B cell (primary cell): ENCODE measurements around the gene CSTF3. TPM values are rescaled to one million over a fixed set of nuclear protein-coding genes. Genes with fewer than 3 reads are reported as not detected.

Experiments
- ATAC-seq: fragments of 200-7000 bp; cut with Tn5 transposase; one replicate; pipeline ENCODE4 v1.10.0; 2021; ENCODE audit warnings: low read depth, mild to moderate bottlenecking, moderate number of reproducible peaks, moderate library complexity
- CTCF ChIA-PET: fragments of 350-600 bp; sonication (Branson Sonifier 250); formaldehyde crosslinking; loops from one replicate; lab custom pipeline; 2021; ENCODE audit warnings: antibody characterized with exemption, inconsistent platforms; lab: Charles Lee
- POLR2A ChIA-PET: fragments of 350-600 bp; sonication (Branson Sonifier 250); formaldehyde crosslinking; loops from one replicate; lab custom pipeline; 2021; ENCODE audit warnings: antibody characterized with exemption; lab: Charles Lee
- DNase-seq: peaks from one replicate; pipeline ENCODE4 v3.0.0; 2013
- H2AFZ ChIP-seq: 2 replicates; pipeline ENCODE4 v1.6.1; 2012; ENCODE audit warnings: mild to moderate bottlenecking, low read depth, low read length; ENCODE audit not compliant: insufficient read depth, poor library complexity, severe bottlenecking
- H3K27ac ChIP-seq, 2 donors: 1 replicate in 1 of 2; 2 replicates in 1 of 2; pipeline ENCODE4 v1.5.1; 2012 to 2013; ENCODE audit warnings: low read length in 2 of 2, mild to moderate bottlenecking in 2 of 2, moderate library complexity in 1 of 2
- H3K27me3 ChIP-seq, 4 experiments: fragments of 200-600 bp in 1 of 4; sonication (generic) in 1 of 4; replicated peaks in 1 of 4; 1 replicate in 2 of 4; 2 replicates in 2 of 4; pipeline versions ENCODE4 v1.6.1 to v1.7.0; 2013 to 2016; ENCODE audit warnings: low read length in 3 of 4, mild to moderate bottlenecking in 2 of 4, mixed read lengths in 1 of 4, moderate library complexity in 1 of 4; ENCODE audit not compliant: insufficient read depth in 4 of 4, control insufficient read depth in 3 of 4; ENCODE audit errors: control extremely low read depth in 1 of 4
- H3K36me3 ChIP-seq, 2 experiments: replicated peaks in 1 of 2; 1 replicate in 1 of 2; 2 replicates in 1 of 2; pipeline versions ENCODE4 v1.6.1 to v1.7.1; 2013; ENCODE audit warnings: low read length in 1 of 2; ENCODE audit not compliant: insufficient read depth in 2 of 2, control insufficient read depth in 1 of 2; ENCODE audit errors: control extremely low read depth in 1 of 2, extremely low read depth in 1 of 2
- H3K4me1 ChIP-seq, 2 donors: fragments of 200-600 bp in 1 of 2; sonication (generic) in 1 of 2; 1 replicate in 1 of 2; 2 replicates in 1 of 2; pipeline versions ENCODE4 v1.5.1 to v1.6.1; 2013 to 2017; ENCODE audit warnings: low read length in 2 of 2; ENCODE audit not compliant: control insufficient read depth in 2 of 2, insufficient read depth in 2 of 2
- H3K4me2 ChIP-seq: replicated peaks from 2 replicates; pipeline ENCODE3; 2012; ENCODE audit warnings: mild to moderate bottlenecking, low read depth, low read length; ENCODE audit not compliant: poor library complexity, severe bottlenecking
- H3K4me3 ChIP-seq, 5 experiments: fragments of 200-600 bp in 1 of 5; sonication (generic) in 1 of 5; 1 replicate in 3 of 5; 2 replicates in 2 of 5; pipeline versions ENCODE4 v1.5.1 to v1.7.0; 2011 to 2016; ENCODE audit warnings: low read length in 4 of 5, mild to moderate bottlenecking in 4 of 5, low read depth in 2 of 5, control low read depth in 1 of 5, moderate library complexity in 1 of 5; ENCODE audit not compliant: insufficient read depth in 1 of 5; ENCODE audit errors: control extremely low read depth in 1 of 5, extremely low read depth in 1 of 5
- H3K79me2 ChIP-seq: fragments of 200-600 bp; sonication (generic); one replicate; pipeline ENCODE4 v1.6.0; 2016; ENCODE audit warnings: low read length; ENCODE audit not compliant: control insufficient read depth, insufficient read depth
- H3K9ac ChIP-seq: fragments of 200-600 bp; sonication (generic); 2 replicates; pipeline ENCODE4 v1.6.1; 2017; ENCODE audit warnings: mild to moderate bottlenecking, low read length, moderate library complexity
- H3K9me3 ChIP-seq, 3 donors: one replicate each; pipeline versions ENCODE4 v1.6.1 to v1.7.1; 2013; ENCODE audit warnings: low read length in 2 of 3; ENCODE audit not compliant: control insufficient read depth in 2 of 3, insufficient read depth in 1 of 3; ENCODE audit errors: control extremely low read depth in 1 of 3
- H4K20me1 ChIP-seq: 2 replicates; pipeline ENCODE4 v1.6.0; 2012; ENCODE audit warnings: mild to moderate bottlenecking, low read length; ENCODE audit not compliant: insufficient read depth, control insufficient read depth, poor library complexity, severe bottlenecking
- H3K27ac Mint-ChIP-seq: one replicate; pipeline ENCODE4 v1.8.0; 2021; ENCODE audit warnings: mixed read lengths
- H3K27me3 Mint-ChIP-seq: one replicate; pipeline ENCODE4 v1.8.0; 2021; ENCODE audit warnings: mixed read lengths
- H3K4me1 Mint-ChIP-seq: one replicate; pipeline ENCODE4 v1.8.0; 2021; ENCODE audit warnings: mixed read lengths
- H3K4me3 Mint-ChIP-seq: one replicate; pipeline ENCODE4 v1.8.0; 2021; ENCODE audit warnings: mixed read lengths
- H3K9me3 Mint-ChIP-seq: one replicate; pipeline ENCODE4 v1.8.0; 2022; ENCODE audit warnings: mixed read lengths; ENCODE audit not compliant: insufficient read depth
- CTCF ChIP-seq: fragments of 200-600 bp; IDR thresholded peaks from one replicate; pipeline ENCODE4 v1.8.0; 2022; ENCODE audit warnings: antibody characterized with exemption, mild to moderate bottlenecking
- EZH2 ChIP-seq: IDR thresholded peaks from 2 replicates; pipeline ENCODE4 v1.6.1; 2012; ENCODE audit warnings: borderline replicate concordance, low read depth, mild to moderate bottlenecking, moderate library complexity, low read length; ENCODE audit not compliant: insufficient read depth, poor library complexity, severe bottlenecking
- WGBS: methylation state at CpG from one replicate; pipeline ENCODE4 v1.1.5; 2013; ENCODE audit warnings: missing lambda C conversion rate; ENCODE audit not compliant: insufficient coverage; 5-methylcytosine and 5-hydroxymethylcytosine counted together
- intact Hi-C: fragments of 100-400 bp; cut with micrococcal nuclease; formaldehyde crosslinking; loops from one replicate; pipeline ENCODE4 v1.10.0; 2022
- polyA plus RNA-seq: library from polyadenylated mRNA; depleted of rRNA; stranded (reverse); fragments of >200 nt; gene quantifications from 2 replicates; pipeline ENCODE4 v1.2.3, GENCODE V29; 2012
- total RNA-seq, 2 donors: library from RNA; stranded (reverse); fragments of 120-200 nt in 1 of 2; gene quantifications; 1 replicate in 1 of 2; 2 replicates in 1 of 2; pipeline versions ENCODE4 v1.2.3 to v1.2.4, GENCODE V29; 2013 to 2022

CSTF3 gene
- total and polyA plus RNA-seq, 2 donors (not counting 1 experiment from before 2014, with no cell fraction given), result 14.4 to 42.2 TPM

GRCh38 chr11:33040033-33040861 lies 121.0 kb downstream of the CSTF3 start:
- Histone ChIP-seq H3K9me3 (no peaks in the 10 kb centered on the region), H3K4me1 (peaks cover 8 to 18% of the 10 kb centered on the region in 2 donors), H3K9ac (peak overlapping the region; percentile 80), H4K20me1 (no peaks in the 10 kb centered on the region), H3K36me3 (peaks cover 3 to 8% of the 10 kb centered on the region in 2 experiments), H3K4me3 (peak overlapping the region; percentile 77 to 99 (median 95)), H3K27ac (peak overlapping the region; percentile 79 to 88), H3K4me2 (peak overlapping the region; percentile 87), H2AFZ (peak overlapping the region; percentile 93), H3K27me3 (no peaks in the 10 kb centered on the region), H3K79me2 (peaks cover 10% of the 10 kb centered on the region)
- ChIA-PET CTCF (interaction anchor here (1.3 to 3.3 kb wide), 3 partner anchors 12 to 81 kb away, joined by 4 to 19 read pairs (median 5); no protein-coding TSS in a partner anchor), POLR2A (interaction anchor here (0.6 to 2.1 kb wide), 2 partner anchors 121 to 147 kb away, joined by 3 to 12 read pairs; partner anchors contain the start of genes CSTF3 and QSER1)
- Mint-ChIP-seq H3K27ac (peak overlapping the region; percentile 87), H3K9me3 (no peaks in the 10 kb centered on the region), H3K27me3 (peaks cover 2% of the 10 kb centered on the region), H3K4me3 (peak overlapping the region; percentile 96), H3K4me1 (peaks cover 16% of the 10 kb centered on the region)
- ATAC-seq, result no peak
- DNase-seq, result peak; percentile 65
- TF ChIP-seq CTCF (no peak), EZH2 (no peak)
- 0% methylated on average over 13 of the region's 30 CpGs for WGBS
- intact Hi-C loops, result no loop called here
